NCI-H226 (cell line): ENCODE data around the gene CRTAC1.
A peak's percentile ranks its signal among the peaks of the same experiment; 100 is the strongest.

ENCODE experiments used
- DNase-seq: peaks from one replicate; pipeline ENCODE4 v3.0.0-alpha.2; 2015

Gene CRTAC1

DNA sequence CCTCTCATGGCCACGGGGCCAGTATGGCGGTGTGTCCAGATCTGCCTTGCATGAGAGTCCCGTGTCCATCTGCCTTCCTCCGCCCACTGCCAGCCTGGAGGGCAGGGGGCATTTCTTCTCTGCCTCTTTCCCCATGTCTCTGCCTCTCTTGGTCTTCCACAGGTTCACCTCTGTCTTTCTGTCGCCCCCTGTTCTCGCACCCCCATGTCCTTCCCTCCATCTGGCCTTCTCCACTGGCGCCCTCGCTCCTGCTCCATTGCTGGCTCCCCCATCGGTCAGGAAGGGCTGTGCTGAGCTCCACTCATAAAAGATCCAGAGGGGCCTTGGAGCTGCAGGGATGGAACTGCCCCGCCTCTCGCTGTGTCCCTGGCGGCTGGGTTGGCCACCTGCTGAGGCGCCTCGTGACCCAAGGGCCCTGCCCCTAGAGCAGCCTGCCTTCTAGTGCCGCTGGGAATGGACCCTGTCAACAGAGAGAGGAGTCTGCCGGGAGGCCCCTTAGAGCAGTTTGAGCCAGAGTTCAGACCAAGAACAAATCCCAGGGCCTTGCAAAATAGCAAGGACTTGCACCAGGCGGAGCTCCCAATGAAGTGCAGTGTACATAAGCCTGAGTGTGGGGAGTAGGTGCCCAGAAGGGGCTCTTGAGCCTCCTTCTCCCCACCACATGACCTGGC, 138.8 kb downstream of the CRTAC1 start:
- DNase-seq: no peak

DNA sequence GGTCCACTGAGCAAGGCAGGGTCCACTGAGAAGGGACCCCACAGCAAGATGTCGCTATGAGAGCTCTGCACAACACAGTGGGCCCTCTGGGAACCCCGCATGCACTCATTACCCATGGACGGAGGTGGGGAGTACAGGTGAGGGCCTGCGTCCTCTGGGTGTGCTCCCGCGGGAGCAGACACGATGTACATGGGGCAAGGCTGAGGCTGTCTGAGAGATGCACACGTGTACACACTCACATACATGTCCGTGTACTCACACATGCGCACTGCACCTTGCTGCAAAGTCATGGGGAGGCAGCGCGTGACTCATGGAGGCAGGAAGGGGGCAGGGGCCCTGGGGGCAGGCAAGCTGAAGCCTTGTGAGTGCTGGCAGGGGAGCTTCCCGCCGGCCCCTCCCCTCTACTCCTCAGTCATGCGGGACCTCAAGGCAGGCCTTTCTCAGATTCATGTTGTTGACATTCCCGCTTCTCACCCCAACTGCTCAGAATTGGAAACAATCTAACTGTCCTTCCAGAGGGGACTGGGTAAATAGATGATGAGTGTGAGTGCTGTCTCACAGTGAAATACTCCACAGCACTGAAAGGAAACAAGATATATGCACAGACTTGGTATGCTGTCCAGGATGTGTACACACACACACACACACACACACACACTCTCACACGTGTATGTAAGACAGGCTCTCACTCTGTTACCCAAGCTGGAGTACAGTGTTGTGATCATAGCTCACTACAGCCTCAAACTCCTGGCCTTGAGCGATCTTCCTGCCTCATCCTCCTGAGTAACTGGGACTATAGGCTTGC, 140.8 kb downstream of the CRTAC1 start:
- peak; percentile 40 for DNase-seq

DNA sequence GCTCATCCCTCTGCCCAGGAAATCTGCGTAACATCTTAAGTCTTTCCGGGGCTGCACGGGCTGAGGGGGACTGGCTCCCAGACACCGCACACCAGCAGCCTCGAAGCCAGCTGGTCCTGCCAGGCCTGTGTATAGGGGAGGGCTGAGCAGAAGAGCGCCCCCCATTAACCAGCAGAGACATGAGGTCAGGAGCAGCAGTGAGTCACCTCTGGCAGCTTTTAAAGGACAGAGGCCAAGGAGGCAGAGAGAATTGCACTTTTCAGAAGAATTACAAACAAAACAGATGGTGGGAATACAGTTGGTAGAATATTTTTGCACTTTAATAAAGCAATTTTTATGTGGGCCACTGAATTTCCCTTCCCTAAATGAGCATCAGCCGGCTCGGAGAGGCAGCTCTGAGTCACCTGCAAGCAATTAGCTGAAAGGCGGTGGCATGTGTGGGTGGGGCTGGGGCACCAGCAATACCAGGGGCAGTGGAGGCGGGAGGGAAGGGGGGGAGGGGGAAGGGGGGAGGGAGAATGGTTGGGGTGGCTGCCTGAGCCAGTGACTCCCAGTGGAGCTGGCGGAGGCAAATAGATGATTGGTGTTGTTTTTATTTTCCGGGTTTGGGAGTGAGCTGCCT, 141.7 kb downstream of the CRTAC1 start:
- peak; percentile 69 for DNase-seq

DNA sequence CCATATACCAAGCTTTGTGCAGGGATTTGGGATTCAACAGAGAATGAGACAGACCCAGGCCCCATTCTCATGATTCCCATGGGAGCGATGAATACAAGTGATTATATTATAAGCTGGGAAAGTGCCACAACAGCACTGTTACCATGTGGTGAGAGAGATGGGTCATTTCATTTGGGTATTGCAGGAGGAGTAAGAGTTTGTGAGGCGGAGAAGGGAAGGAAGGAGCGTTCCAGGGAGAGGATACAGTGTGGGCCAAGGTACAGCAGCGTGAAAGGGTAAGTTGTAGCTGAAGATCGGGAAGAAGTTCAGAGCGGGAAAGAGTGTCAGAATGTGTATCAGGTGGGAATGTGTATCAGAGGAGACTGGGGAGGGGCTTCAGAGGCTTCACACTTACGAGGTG, 142.3 kb downstream of the CRTAC1 start:
- no peak for DNase-seq

DNA sequence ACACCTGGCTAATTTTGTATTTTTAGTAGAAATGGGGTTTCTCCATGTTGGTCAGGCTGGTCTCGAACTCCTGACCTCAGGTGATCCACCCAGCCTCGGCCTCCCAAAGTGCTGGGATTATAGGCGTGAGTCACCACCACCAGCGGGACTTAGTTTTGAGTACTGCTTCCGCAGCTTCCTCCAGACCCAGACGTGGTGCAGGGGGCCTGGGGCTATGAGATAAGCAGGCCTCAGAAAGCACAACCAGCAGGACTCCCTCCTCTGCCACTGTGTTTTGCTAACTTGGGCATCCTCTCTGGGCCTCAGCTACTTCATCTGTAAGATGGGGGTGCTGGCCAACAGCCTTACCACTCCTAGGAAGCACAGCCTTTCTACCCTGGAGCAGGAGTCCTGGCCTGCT, 143.0 kb downstream of the CRTAC1 start:
- no peak for DNase-seq

DNA sequence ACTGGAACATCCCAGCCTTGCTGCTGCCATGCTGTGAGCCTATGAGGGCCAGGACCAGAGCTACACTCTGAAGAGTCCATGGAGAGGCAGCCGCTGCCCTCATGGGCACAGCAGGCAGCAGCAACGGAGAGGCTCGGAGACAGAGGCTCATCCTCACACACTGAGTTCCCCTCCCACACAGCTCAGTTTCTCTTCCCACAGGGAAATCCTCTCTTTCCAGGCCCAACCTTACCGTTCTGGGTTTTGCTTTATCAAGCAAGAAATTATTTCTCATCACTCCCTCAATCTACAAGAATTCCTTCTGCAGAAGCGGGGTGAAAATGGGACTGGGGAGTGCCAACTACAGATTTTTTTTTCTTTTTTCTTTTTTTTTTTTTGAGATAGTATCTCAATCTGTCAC, 144.1 kb downstream of the CRTAC1 start:
- DNase-seq: no peak

DNA sequence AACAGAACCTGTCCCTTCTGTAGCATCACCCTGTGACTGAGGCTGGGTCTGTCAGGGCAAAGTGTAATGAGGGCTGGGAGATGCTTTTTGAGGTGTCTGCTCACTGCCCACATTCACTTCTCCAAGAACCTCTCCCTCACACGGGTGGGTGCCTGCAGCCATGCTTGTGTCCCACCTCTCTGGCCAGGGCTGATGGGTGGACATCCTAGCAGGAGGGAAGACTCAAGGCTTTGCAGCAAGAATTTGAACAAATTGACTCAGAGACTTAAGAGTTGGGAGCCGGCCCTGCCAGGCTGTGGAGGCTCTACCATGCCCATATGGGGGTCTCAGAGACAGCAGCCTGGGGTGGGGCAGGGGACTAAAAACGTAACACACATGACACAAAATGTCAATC, 147.3 kb downstream of the CRTAC1 start:
- DNase-seq: no peak

DNA sequence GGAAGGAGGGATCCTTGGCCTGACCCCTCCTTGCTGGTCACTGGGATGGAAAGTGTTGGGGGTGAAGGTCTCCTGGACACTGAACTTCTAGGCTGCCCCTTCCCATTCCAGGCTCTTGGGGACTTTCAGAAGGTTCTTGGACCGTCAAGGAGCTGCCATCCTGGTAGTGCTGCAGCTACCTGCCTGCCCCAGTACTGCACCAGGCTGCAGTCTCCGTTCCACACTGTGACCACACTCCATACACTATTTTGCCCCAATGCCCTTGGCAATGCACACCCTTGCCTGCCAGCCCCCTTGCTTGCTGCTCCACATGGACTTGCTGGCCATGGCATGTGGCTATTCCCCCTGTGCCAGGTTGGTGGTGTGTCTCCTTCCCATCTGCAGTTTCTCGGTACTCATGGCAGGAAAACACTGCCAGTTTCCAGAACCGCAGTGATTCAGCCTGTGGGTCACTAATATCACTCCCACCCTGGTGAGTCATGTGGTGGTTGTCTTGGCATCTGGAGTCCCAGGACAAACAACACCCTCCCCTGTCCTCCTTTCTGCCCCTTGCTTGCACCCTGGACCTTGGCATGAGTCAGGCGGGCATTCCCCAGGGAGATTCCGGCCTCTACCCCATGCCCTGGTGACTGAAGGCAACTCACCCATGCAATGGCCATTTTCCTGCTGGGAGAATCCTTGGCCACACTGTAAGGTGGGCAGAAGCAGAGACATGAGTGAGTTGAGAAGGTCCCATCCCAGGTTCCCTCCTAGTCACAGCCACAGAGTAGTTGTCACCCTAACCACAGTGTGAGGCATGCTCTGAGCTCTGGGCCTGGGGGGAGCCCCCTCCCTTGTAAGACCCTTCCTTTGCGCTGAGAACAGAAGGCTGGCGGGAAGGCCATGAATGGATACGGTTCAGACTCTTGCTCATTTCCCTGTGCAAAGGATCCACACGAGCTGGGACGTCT, 148.0 kb downstream of the CRTAC1 start:
- DNase-seq: peak; percentile 95

DNA sequence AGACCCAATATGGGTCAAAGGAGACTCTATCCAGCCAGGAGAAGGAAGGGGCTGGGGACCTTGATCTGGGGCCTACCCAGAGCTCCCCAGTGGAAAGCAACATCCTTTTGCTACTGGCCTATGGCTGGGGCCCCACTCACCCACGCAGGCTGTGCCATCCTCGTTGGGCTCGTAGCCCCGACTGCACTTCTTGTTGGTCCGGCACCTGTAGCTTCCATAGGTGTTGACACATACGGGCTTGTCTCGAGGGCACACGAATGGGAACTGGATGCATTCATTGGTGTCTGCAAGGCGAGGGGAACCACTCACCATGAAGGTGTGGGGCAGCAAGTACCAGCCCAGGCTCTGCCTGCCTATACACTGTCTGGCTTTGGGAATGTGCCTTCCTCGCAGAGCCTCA, 150.3 kb downstream of the CRTAC1 start:
- no peak for DNase-seq

DNA sequence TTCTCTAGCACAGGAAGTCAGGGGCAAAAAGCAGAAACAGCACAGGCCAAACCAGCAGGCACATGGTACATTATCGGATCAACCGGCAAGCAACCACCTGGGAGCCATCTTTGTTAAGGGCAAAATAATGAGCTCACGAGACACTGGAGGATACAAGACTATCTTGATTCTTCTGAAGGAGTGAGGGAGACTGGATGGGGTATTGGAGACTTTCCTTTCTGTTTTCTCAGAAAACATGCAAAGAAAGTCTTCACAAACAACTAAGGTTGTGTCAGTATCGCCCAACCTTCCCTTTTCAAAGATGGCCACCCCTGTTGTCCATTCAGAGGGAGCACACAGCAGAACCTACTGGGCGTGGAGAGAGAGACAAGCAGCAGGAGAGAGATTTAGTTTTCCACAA, 151.2 kb downstream of the CRTAC1 start:
- no peak for DNase-seq

DNA sequence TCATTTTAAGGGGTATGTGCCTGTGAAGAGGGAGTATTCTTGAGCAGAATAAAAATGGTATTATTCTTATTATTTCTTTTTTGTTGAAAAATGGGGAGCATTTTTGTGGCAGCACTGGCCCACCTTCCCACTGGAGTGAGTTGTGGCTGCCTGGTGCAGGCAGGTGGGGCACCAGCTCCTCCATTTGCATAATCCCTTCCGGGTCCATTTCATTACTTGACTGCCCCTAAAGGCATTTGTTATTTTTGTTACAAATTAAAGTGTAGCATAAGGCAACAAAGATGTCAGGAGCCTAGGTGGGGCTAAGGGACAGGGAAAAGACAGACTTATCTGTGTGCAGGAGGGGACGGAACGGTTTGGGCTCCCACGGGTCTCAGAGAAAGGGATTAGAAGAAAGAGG, 154.0 kb downstream of the CRTAC1 start:
- DNase-seq: no peak

DNA sequence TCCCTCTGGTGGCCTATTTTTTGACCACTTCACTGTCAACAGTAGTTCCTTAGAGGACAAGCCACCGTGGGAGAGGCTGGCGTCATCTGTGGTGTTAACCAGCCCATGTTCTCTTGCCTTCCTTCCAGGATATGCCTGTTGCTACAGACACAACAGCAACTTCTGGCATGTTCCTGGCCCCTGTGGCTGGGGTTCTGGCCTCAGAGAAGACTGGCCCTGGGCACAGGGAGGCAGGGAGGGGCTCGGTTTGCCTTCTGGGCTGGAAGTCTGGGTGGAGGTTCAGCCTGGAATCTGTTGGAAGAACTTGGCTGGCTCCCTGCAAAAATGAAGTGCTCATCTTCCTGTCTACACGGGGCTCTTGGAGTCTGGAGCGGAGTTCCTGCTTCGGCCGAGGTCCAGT, 155.0 kb downstream of the CRTAC1 start:
- no peak for DNase-seq

DNA sequence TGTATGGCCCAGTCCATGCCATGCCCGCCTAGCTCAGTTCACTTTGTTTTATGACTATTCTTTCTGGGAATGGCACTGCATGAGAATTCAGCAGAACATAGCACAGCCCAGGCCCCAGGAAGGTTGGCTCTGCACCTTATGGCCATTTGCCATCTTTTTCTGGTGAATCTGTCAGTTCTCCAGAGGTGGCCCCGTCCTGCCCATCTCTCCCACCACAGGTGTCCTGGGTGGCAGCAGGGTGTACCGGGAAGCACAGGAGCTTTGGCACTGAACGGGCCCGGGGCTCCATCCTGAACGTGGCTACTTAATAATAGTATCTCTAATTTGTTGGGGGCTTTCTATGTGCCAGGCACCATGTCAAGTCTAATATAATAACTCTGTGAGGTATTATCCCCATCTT, 156.1 kb downstream of the CRTAC1 start:
- DNase-seq: no peak

DNA sequence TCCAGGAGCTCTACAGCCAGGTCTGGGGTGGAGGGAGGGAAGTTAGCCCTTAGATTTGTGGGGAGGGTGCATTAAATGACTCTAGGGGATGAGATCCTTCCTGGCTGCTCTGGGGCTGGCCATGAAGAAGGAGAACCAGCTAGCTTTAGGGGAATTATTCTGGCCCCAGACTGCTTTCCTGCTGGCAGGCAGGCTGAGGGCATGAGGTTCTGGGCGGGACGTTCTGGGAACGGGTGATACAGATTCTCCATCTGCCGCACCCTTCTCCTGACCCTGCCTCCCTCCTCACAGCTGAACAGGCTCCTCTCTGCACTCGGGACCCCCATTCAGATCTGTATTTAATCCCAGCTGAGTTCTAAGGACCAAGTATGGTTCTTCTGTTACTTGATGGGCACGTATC, 156.9 kb downstream of the CRTAC1 start:
- DNase-seq: no peak

DNA sequence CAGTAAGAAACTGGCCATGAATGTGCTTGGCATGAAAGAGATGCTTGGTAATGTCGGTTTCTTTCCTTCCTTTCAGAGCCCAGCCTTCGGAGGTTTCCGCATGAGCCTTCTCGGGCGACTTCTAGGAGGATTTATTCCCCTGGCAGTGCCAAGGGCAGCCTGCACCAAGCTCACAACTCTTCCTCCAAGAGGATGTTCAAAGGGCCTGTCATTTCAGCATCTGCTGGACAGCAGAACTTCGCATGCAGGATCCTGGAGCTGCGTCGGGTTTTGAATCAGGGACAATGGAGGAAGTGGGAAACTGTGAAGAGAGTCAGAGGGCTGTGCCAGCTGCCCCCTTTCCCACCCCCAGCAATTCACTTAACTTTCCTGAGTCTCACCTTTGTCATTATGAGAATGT, 159.4 kb downstream of the CRTAC1 start:
- DNase-seq: no peak

DNA sequence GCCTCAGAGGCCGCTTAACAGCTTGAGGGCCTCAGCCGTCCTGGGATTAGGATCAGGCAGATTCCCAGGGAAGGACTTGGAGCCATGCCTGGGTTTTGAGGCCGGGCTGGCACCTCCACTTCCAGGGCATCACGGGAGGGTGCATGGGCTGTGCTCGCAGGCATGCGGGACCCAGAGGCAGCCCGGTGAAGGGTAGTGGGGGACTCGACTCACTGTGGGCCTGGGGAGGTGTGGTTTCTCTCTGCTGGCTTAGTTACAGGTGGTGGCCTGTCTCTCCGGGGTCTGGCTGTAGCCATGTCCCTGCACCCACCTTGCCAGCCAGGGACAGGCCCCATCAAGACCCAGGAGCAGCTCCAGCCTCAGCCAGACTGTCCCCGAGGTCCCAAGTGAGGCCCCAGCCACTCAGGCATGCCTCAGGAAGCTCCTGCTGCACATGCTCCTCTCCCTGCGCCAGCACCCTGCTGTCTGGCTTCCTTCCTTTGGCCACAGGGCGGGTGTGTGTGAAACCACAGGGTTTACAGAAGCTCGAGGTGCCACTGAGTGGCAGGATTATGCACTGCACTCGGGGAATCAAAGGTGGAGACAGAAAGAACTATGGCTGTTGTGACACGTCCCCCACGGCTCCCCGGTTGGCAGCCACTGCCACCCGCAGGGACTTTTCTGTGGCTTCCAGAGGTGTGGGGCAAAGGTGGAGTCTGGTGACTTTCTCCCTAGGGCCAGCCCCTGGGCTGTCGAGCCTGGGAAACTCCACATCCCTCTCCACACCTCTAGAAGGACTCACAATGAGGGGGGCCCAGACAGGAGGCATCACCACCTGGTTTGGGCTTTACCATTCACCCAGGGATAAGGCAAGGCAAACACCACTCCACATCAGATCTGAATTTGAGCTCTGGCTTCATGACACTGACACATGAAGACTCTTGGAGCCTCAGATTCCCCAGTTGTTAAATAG, 161.1 kb downstream of the CRTAC1 start:
- peak; percentile 80 for DNase-seq

DNA sequence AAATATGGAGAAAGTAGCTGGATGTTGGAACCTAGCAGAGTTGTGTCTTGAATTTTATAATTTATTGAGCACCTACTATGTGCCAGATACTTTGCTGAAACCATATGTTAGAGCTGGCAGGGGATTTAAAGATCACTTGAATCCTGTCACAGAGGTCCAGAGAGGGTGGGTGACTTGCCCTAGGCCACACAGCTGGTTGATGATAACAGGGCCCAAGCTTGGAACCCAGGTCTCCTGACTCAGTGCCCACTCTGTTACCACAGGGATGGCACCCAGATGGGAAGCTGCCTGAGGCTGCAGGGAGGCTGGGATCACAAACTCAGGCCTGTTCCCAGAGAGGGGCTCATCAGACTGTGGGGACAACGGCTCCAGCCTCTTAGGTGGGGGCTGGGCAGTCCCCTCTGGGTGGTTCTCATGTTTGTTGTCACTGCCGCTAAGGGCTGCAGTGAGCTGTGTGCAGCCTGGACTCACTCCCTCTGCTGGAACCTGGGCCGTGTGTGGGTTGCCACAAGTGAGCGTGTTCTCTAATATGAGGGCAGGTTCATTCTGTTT, 162.2 kb downstream of the CRTAC1 start:
- DNase-seq: no peak

DNA sequence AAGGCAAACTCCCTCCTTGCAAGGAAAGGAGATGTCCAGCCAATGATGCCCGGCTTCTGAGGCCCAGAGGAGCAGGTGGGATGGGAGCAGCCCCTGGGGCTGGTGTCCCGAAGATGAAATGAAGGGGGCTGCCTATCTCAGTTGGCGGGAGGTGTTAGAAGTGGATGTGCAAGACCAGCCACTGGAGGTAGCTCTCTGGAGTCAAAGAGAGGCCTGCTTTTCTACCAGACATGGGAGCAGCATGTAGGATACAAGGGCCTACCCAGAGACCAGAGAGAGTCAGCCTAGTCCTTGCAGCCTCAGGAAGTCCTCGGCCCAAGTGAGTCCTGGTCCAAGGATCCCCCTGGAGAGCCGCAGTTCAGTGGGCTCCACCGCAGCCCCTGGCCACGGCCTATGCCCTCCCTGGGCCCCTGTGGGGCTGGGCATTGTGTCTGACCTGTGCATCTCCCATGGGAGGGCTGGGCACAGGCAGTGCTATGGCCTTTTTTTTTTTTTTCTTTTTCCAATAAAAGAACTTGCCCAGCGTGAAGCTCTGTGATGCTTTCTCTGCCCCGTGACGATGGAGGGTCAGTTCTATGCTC, 163.1 kb downstream of the CRTAC1 start:
- no peak for DNase-seq

DNA sequence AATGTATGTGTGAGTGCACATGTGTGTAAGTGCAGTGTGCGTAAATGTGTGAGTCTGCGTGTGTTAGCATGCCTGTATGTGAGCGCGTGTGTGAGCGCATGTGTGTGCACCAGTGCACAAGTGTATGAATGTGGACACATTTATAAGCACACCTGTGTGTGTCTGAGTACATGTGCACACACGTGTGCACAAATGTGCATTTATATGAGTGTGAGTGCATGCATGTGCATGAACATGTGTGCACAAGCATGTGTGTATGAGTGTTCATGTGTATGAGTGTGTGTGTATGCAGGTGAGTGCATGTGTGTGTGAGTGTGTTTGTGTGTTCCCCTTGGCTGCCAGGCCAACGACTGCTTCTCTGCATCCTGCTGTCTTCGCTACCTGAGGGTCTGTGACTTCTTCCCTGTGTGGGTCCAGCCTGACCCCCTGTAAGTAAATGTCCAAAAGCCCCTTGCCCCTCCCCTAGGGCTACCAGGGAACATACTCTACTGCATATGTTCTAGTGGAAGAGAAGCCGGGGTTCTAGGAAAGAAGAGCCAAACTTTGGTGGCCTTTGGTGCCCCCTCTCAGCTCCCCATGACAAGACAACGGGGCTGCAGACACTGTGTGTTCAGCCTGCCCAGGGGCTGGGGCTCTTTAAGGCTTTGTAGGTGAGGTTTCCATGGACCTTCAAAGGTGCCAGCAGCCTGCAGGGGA, 163.7 kb downstream of the CRTAC1 start:
- DNase-seq: no peak

DNA sequence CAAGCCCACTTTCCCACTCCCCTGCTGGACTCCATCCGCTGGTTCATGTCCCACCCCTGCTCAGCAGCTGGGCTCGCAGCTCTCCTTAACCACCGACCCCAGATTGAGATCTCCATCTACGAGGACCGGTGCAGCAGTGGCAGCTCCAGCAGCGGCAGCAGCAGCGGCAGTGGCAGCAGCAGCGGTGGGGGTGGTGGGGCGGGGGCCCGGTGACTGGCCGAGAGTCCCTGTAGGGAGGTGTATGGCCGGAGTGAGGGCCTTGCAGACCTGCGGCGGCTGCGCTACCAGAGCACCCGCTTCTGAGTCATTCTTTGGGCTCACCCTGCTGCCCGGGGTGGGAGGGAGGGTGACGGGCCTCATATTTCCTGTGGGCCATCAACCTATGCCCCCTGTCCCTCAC, 164.9 kb downstream of the CRTAC1 start:
- no peak for DNase-seq

DNA sequence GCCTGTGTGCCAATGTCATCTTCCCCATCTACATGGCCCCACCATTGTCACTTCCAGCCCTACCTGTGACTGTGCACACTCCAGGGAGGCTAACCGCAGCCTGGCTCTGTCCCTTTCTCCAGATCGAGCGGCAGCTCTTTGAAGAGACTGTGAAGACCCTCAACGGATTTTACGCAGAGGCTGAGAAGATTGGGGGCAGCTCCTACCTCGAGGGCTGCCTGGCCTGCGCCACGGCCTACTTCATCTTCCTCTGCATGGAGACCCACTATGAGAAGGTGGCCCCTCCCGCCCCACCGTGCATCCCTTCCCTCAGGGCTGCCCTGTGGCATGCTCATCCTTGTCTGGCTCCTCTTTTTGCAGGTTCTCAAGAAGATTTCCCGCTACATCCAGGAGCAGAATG, 166.6 kb downstream of the CRTAC1 start:
- no peak for DNase-seq
